OCI-LY7 (cell line): Measurements from ENCODE around the gene GMDS. TPM values are rescaled to one million over a fixed set of nuclear protein-coding genes. Genes with fewer than 3 reads are reported as not detected.

Experiments
- BruUV-seq: library from RNA; stranded (reverse); fragments of 400-500 nt; replicated peaks from 2 replicates; lab custom pipeline; 2021; lab: Mats Ljungman, UMichigan
- CTCF ChIA-PET: fragments of 300-600 bp; sonication (Branson Sonifier 250); formaldehyde crosslinking; loops from one replicate; lab custom pipeline; 2022; ENCODE audit warnings: antibody characterized with exemption; ENCODE audit not compliant: unreplicated experiment; lab: Charles Lee
- POLR2A ChIA-PET: fragments of 300-600 bp; sonication (Branson Sonifier 250); formaldehyde crosslinking; loops from one replicate; lab custom pipeline; 2022; ENCODE audit warnings: antibody characterized with exemption; lab: Charles Lee
- DNase-seq: peaks from one replicate; pipeline ENCODE4 v3.0.0-alpha.2; 2015; ENCODE audit warnings: low spot score
- H2AFZ ChIP-seq: fragments of 200-600 bp; sonication (generic), shearing (Covaris generic); 2 replicates; pipeline ENCODE4 v1.6.1; 2014; ENCODE audit warnings: mild to moderate bottlenecking, antibody characterized with exemption, low read length, moderate library complexity
- H3K27ac ChIP-seq: fragments of 200-600 bp; sonication (generic); 2 replicates; pipeline ENCODE4 v1.5.1; 2014; ENCODE audit warnings: mixed run types, low read depth, mild to moderate bottlenecking, moderate library complexity, low read length, inconsistent platforms; ENCODE audit not compliant: poor library complexity, severe bottlenecking
- H3K36me3 ChIP-seq: fragments of 200-600 bp; sonication (generic); 2 replicates; pipeline ENCODE4 v1.6.1; 2014; ENCODE audit warnings: mild to moderate bottlenecking, antibody characterized with exemption, low read length, moderate library complexity, mixed read lengths; ENCODE audit not compliant: insufficient read depth
- H3K4me1 ChIP-seq: fragments of 200-600 bp; sonication (generic); 2 replicates; pipeline ENCODE4 v1.5.1; 2014; ENCODE audit warnings: mild to moderate bottlenecking, low read length; ENCODE audit not compliant: insufficient read depth, poor library complexity, severe bottlenecking
- H3K4me2 ChIP-seq: fragments of 200-600 bp; sonication (generic); 2 replicates; pipeline ENCODE4 v1.6.1; 2014; ENCODE audit warnings: mild to moderate bottlenecking, low read length
- H3K4me3 ChIP-seq: fragments of 200-600 bp; sonication (generic); 2 replicates; pipeline ENCODE4 v1.5.1; 2014; ENCODE audit warnings: mild to moderate bottlenecking, low read depth, low read length; ENCODE audit not compliant: poor library complexity, severe bottlenecking
- H3K79me2 ChIP-seq: fragments of 200-600 bp; sonication (generic); 2 replicates; pipeline ENCODE4 v1.6.1; 2016; ENCODE audit warnings: low read depth, mild to moderate bottlenecking, low read length, moderate library complexity, mixed read lengths; ENCODE audit not compliant: insufficient read depth
- H3K9me2 ChIP-seq: fragments of 200-600 bp; sonication (generic); 2 replicates; pipeline ENCODE4 v1.6.1; 2016; ENCODE audit warnings: mild to moderate bottlenecking, low read length, mixed read lengths; ENCODE audit not compliant: insufficient read depth
- H3K9me3 ChIP-seq: fragments of 200-600 bp; sonication (generic); 2 replicates; pipeline ENCODE4 v1.6.1; 2014; ENCODE audit warnings: mild to moderate bottlenecking, mixed run types, low read length, mixed read lengths
- H4K20me1 ChIP-seq: fragments of 200-600 bp; sonication (generic); 2 replicates; pipeline ENCODE4 v1.6.1; 2014; ENCODE audit warnings: mild to moderate bottlenecking, antibody characterized with exemption, low read length, moderate library complexity, mixed read lengths; ENCODE audit not compliant: insufficient read depth
- CTCF ChIP-seq: fragments of 200-600 bp; sonication (generic); conservative IDR thresholded peaks from 2 replicates; pipeline ENCODE4 v1.5.1; 2014; ENCODE audit warnings: mild to moderate bottlenecking, antibody characterized with exemption, low read length, moderate library complexity, mixed read lengths
- EZH2phosphoT487 ChIP-seq: fragments of 200-600 bp; sonication (generic); IDR thresholded peaks from 2 replicates; pipeline ENCODE4 v1.6.1; 2018; ENCODE audit warnings: low read depth, borderline replicate concordance, mild to moderate bottlenecking, mixed run types, antibody characterized with exemption, low read length, moderate library complexity, mixed read lengths
- intact Hi-C: fragments of 100-400 bp; cut with micrococcal nuclease; formaldehyde crosslinking; loops from one replicate; pipeline ENCODE4 v1.10.0; 2022; ENCODE audit not compliant: unreplicated experiment
- total RNA-seq, 2 experiments: library from RNA; depleted of rRNA in 1 of 2; stranded (reverse); fragments of >200 nt in 1 of 2; shearing (Covaris generic) in 1 of 2; gene quantifications; 2 replicates each; pipeline ENCODE4 v1.2.3, GENCODE V29; 2014 to 2022

Gene GMDS
- total RNA-seq, 2 experiments from 2014 or later = 9.9 to 26.8 TPM

- Histone ChIP-seq H3K4me1 (peaks cover 11% of the 10 kb centered on the region), H3K4me3 (no peak overlapping the region), H2AFZ (no peak overlapping the region), H3K4me2 (no peak overlapping the region), H3K27ac (no peak overlapping the region), H3K9me2 (no peaks in the 10 kb centered on the region), H3K79me2 (no peaks in the 10 kb centered on the region), H3K36me3 (no peaks in the 10 kb centered on the region), H3K9me3 (no peaks in the 10 kb centered on the region), H4K20me1 (no peaks in the 10 kb centered on the region)
- BruUV-seq = no TSS peak
- DNase-seq = no peak
- ChIA-PET POLR2A (interaction anchor here (0.6 kb wide), 1 partner anchor 1508 kb away, joined by 6 read pairs; no protein-coding TSS in a partner anchor), CTCF (no interaction called here)
- intact Hi-C loops = no loop called here
- TF ChIP-seq CTCF = no peak
- TF ChIP-seq EZH2phosphoT487 = no peak
These were observed 417.2 kb downstream of the GMDS start for GRCh38 chr6:1827984-1828793.

GRCh38 chr6:1825926-1826325 lies 419.5 kb downstream of the GMDS start:
- TF ChIP-seq EZH2phosphoT487 (no peak), CTCF (no peak)
- ChIA-PET CTCF (no interaction called here), POLR2A (interaction anchor here (1.8 kb wide), 1 partner anchor 88 kb away, joined by 4 read pairs; no protein-coding TSS in a partner anchor)
- BruUV-seq = no TSS peak
- peaks cover 11% of the 10 kb centered on the region for H3K4me1 ChIP-seq
- H3K79me2 ChIP-seq = no peaks in the 10 kb centered on the region
- DNase-seq = no peak
- H3K4me2 ChIP-seq = no peak overlapping the region
- H2AFZ ChIP-seq = no peak overlapping the region
- no peak overlapping the region for H3K27ac ChIP-seq
- H3K4me3 ChIP-seq = no peak overlapping the region
- no peaks in the 10 kb centered on the region for H3K36me3 ChIP-seq
- no peaks in the 10 kb centered on the region for H4K20me1 ChIP-seq
- intact Hi-C loops = no loop called here
- H3K9me2 ChIP-seq = no peaks in the 10 kb centered on the region
- H3K9me3 ChIP-seq = no peaks in the 10 kb centered on the region

- Histone ChIP-seq H3K4me3 (no peak overlapping the region), H2AFZ (no peak overlapping the region), H3K4me2 (no peak overlapping the region), H3K9me3 (no peaks in the 10 kb centered on the region), H3K4me1 (peaks cover 11% of the 10 kb centered on the region), H3K36me3 (no peaks in the 10 kb centered on the region), H3K27ac (no peak overlapping the region), H3K79me2 (no peaks in the 10 kb centered on the region), H3K9me2 (no peaks in the 10 kb centered on the region), H4K20me1 (no peaks in the 10 kb centered on the region)
- TF ChIP-seq CTCF (no peak), EZH2phosphoT487 (no peak)
- BruUV-seq = no TSS peak
- CTCF ChIA-PET = no interaction called here
- DNase-seq = peak; percentile 19
- POLR2A ChIA-PET = interaction anchor here (1.8 kb wide), 1 partner anchor 87 kb away, joined by 4 read pairs; no protein-coding TSS in a partner anchor
- intact Hi-C loops = no loop called here
These were observed 420.1 kb downstream of the GMDS start for GRCh38 chr6:1825277-1825676.
